ENCODE results near the gene MICU1.

- TF ChIP-seq CTCF (IDR thresholded peaks at IDR 0.05) (no peak), SMAD4 (CRISPR knock-in tag; IDR thresholded peaks at IDR 0.05) (no peak), ATF6 (CRISPR knock-in tag; IDR thresholded peaks at IDR 0.05) (no peak), IRF2 (CRISPR knock-in tag; IDR thresholded peaks at IDR 0.05; ENCODE audit: borderline replicate concordance, low read depth) (no peak), MAX (CRISPR knock-in tag; IDR thresholded peaks at IDR 0.05) (no peak), FOXK1 (CRISPR knock-in tag; IDR thresholded peaks at IDR 0.05) (no peak), ETV6 (CRISPR knock-in tag; IDR thresholded peaks at IDR 0.05) (no peak), E2F5 (CRISPR knock-in tag; IDR thresholded peaks at IDR 0.05) (no peak), MLX (CRISPR knock-in tag; IDR thresholded peaks at IDR 0.05) (no peak), SMAD3 (CRISPR knock-in tag; IDR thresholded peaks at IDR 0.05; ENCODE audit: borderline replicate concordance) (no peak), STAT6 (CRISPR knock-in tag; conservative IDR thresholded peaks at IDR 0.05; ENCODE audit: low read depth) (no peak), TCF7 (CRISPR knock-in tag; IDR thresholded peaks at IDR 0.05; ENCODE audit: low read depth) (no peak)
These were observed 304.4 kb downstream of the MICU1 start for GRCh38 chr10:72321248-72322029.
